HEK293 (cell line): Measurements from ENCODE around the gene FAM174A.
A peak's percentile ranks its signal among the peaks of the same experiment; 100 is the strongest.

ENCODE experiments used
- CTCF ChIP-seq: fragments of 450-650 bp; formaldehyde crosslinking; IDR thresholded peaks from 2 replicates; pipeline ENCODE4 v1.5.1; 2016; ENCODE audit warnings: missing biosample characterization, missing genetic modification characterization
- TCF7L2 ChIP-seq: IDR thresholded peaks from 2 replicates; pipeline ENCODE4 v1.6.1; 2011; ENCODE audit warnings: low read depth, mild to moderate bottlenecking, inconsistent platforms, low read length, moderate library complexity, borderline replicate concordance
- ZNF121 ChIP-seq: fragments of 450-650 bp; formaldehyde crosslinking; IDR thresholded peaks from 2 replicates; pipeline ENCODE4 v1.5.1; 2016; ENCODE audit warnings: missing biosample characterization, missing genetic modification characterization
- ZNF76 ChIP-seq: fragments of 450-650 bp; formaldehyde crosslinking; IDR thresholded peaks from 2 replicates; pipeline ENCODE4; 2016; ENCODE audit warnings: low read depth, missing biosample characterization, missing genetic modification characterization, borderline replicate concordance
- TF ChIP-seq, protein P1 (sequence below): fragments of 450-650 bp; formaldehyde crosslinking; IDR thresholded peaks from 2 replicates; pipeline ENCODE4 v1.5.1; 2016; ENCODE audit warnings: missing biosample characterization, missing genetic modification characterization
- TF ChIP-seq, protein P2 (sequence below): fragments of 450-650 bp; formaldehyde crosslinking; IDR thresholded peaks from 2 replicates; pipeline ENCODE4 v1.5.1; 2016; ENCODE audit warnings: missing biosample characterization, missing genetic modification characterization

DNA sequence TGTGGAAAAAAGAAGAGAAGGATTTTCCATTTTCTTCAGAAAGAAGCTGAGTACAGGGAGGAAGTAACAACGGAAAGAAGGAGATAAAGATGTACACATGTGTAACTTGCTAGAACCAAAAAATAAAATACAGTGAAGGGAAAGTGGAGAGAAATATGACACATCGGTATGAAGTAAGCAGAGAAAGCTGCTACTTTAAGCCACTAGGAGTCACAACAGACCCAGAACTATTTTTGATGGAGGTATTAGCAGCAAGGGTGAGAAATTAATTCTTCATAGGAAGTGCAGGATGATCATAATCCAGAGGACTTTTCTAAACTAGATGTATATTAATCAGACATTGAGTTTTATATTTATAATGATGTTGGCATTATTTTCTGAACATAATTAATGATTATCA lies 88.5 kb downstream of the FAM174A start:
- TF ChIP-seq CTCF (tag by site-specific recombination) = 0 out of 2 replicates have a peak, but pooled peaks have one; percentile 32
- TF ChIP-seq, protein P1, sequence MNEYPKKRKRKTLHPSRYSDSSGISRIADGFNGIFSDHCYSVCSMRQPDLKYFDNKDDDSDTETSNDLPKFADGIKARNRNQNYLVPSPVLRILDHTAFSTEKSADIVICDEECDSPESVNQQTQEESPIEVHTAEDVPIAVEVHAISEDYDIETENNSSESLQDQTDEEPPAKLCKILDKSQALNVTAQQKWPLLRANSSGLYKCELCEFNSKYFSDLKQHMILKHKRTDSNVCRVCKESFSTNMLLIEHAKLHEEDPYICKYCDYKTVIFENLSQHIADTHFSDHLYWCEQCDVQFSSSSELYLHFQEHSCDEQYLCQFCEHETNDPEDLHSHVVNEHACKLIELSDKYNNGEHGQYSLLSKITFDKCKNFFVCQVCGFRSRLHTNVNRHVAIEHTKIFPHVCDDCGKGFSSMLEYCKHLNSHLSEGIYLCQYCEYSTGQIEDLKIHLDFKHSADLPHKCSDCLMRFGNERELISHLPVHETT (tag by site-specific recombination) = no peak
- no peak for TF ChIP-seq ZNF121 (tag by site-specific recombination)
- TF ChIP-seq TCF7L2 = no peak
- TF ChIP-seq ZNF76 (tag by site-specific recombination) = no peak
- TF ChIP-seq, protein P2, sequence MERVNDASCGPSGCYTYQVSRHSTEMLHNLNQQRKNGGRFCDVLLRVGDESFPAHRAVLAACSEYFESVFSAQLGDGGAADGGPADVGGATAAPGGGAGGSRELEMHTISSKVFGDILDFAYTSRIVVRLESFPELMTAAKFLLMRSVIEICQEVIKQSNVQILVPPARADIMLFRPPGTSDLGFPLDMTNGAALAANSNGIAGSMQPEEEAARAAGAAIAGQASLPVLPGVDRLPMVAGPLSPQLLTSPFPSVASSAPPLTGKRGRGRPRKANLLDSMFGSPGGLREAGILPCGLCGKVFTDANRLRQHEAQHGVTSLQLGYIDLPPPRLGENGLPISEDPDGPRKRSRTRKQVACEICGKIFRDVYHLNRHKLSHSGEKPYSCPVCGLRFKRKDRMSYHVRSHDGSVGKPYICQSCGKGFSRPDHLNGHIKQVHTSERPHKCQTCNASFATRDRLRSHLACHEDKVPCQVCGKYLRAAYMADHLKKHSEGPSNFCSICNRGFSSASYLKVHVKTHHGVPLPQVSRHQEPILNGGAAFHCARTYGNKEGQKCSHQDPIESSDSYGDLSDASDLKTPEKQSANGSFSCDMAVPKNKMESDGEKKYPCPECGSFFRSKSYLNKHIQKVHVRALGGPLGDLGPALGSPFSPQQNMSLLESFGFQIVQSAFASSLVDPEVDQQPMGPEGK (tag by site-specific recombination) = no peak
